IPS-15b (cell line): ENCODE results near the gene ZNF667.
A peak's percentile ranks its signal among the peaks of the same experiment; 100 is the strongest.

Experiments
- H3K27me3 ChIP-seq: one replicate; pipeline ENCODE4 v1.6.1; 2013; ENCODE audit warnings: low read length; ENCODE audit not compliant: control insufficient read depth, insufficient read depth
- H3K36me3 ChIP-seq: one replicate; pipeline ENCODE4 v1.6.1; 2013; ENCODE audit warnings: low read length; ENCODE audit not compliant: control insufficient read depth, insufficient read depth
- H3K4me1 ChIP-seq: one replicate; pipeline ENCODE4 v1.6.1; 2013; ENCODE audit warnings: mild to moderate bottlenecking, low read length; ENCODE audit not compliant: control insufficient read depth, insufficient read depth
- H3K4me3 ChIP-seq: one replicate; pipeline ENCODE4 v1.5.1; 2013; ENCODE audit warnings: low read depth, low read length
- H3K9ac ChIP-seq: one replicate; pipeline ENCODE4 v1.6.1; 2013; ENCODE audit warnings: low read depth, mild to moderate bottlenecking, low read length
- H3K9me3 ChIP-seq: one replicate; pipeline ENCODE4 v1.6.1; 2013; ENCODE audit warnings: mild to moderate bottlenecking, low read length; ENCODE audit not compliant: control insufficient read depth, insufficient read depth

Gene ZNF667

DNA sequence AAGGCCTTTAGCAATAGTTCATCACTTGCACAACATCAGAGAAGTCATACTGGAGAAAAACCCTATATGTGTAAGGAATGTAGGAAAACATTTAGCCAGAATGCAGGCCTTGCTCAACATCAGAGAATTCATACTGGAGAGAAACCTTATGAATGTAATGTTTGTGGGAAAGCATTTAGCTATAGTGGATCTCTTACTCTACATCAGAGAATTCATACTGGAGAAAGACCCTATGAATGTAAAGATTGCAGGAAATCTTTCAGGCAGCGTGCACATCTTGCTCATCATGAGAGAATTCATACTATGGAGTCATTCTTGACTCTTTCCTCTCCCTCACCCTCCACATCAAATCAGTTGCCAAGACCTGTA lies 53.2 kb downstream of the ZNF667 start:
- Histone ChIP-seq H3K9ac (no peak overlapping the region), H3K36me3 (peaks cover 3% of the 10 kb centered on the region), H3K27me3 (no peaks in the 10 kb centered on the region), H3K4me1 (no peaks in the 10 kb centered on the region), H3K9me3 (peaks cover 46% of the 10 kb centered on the region), H3K4me3 (no peak overlapping the region)

DNA sequence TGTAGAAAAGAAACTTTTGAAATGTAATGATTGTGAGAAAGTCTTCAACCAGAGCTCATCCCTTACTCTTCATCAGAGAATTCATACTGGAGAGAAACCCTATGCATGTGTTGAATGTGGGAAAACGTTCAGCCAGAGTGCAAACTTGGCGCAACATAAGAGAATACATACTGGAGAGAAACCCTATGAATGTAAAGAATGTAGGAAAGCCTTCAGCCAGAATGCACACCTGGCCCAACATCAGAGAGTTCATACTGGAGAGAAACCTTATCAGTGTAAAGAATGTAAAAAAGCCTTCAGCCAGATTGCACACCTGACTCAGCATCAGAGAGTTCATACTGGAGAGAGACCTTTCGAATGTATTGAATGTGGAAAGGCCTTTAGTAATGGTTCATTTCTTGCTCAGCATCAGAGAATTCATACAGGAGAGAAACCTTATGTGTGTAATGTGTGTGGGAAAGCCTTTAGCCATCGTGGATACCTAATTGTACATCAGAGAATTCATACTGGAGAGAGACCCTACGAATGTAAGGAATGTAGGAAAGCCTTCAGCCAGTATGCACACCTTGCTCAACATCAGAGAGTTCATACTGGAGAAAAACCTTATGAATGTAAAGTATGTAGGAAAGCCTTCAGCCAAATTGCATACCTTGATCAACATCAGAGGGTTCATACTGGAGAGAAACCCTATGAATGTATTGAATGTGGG lies 53.7 kb downstream of the ZNF667 start:
- H3K36me3 ChIP-seq = peaks cover 3% of the 10 kb centered on the region
- no peaks in the 10 kb centered on the region for H3K27me3 ChIP-seq
- H3K9me3 ChIP-seq = peaks cover 51% of the 10 kb centered on the region
- no peak overlapping the region for H3K9ac ChIP-seq
- no peak overlapping the region for H3K4me3 ChIP-seq
- no peaks in the 10 kb centered on the region for H3K4me1 ChIP-seq

DNA sequence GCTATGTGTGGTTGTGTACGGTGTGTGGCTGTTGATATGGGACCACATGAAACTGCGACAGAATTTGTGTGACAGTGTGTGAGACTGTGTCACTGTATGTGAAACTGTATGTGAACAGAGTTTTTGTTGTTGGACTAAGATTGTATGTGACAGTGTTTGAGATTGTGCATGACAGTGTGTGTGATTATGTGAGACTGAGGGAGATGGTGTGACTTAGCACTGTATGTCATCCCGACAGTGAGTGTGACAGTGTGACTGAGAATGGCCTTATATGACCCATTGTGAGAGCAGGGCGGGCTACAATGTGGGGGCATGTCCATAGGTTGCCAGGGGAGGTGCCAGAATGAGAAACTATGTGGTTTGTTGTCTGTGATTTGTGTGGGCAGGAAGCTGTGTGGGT lies 72.1 kb downstream of the ZNF667 start:
- Histone ChIP-seq H3K9ac (no peak overlapping the region), H3K4me3 (peak overlapping the region; percentile 87)

DNA sequence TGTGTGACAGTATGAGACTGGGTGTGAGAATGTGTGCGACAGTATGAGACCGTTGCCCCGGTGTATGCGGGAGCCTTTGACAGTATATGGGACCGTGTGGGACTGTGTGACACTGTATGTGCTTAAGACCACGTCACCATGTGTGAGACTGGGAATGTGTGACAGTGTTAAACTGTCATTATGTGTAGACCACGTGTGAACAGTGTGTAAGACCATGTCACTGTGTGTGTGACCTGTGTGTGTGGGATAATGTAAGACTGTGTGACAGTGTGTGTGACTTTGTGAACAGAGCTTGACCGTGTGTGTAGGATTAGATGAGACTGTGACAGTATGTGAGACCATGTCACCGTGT lies 72.5 kb downstream of the ZNF667 start:
- Histone ChIP-seq H3K4me1 (no peaks in the 10 kb centered on the region), H3K36me3 (peaks cover 2% of the 10 kb centered on the region), H3K9ac (peak overlapping the region; percentile 48), H3K9me3 (peaks cover 9% of the 10 kb centered on the region), H3K4me3 (peak overlapping the region; percentile 87), H3K27me3 (no peaks in the 10 kb centered on the region)

More for the DNA sequence above, 72.1 kb downstream of the ZNF667 start:
- peaks cover 2% of the 10 kb centered on the region for H3K36me3 ChIP-seq
- H3K27me3 ChIP-seq = no peaks in the 10 kb centered on the region
- H3K4me1 ChIP-seq = no peaks in the 10 kb centered on the region
- H3K9me3 ChIP-seq = peaks cover 9% of the 10 kb centered on the region

DNA sequence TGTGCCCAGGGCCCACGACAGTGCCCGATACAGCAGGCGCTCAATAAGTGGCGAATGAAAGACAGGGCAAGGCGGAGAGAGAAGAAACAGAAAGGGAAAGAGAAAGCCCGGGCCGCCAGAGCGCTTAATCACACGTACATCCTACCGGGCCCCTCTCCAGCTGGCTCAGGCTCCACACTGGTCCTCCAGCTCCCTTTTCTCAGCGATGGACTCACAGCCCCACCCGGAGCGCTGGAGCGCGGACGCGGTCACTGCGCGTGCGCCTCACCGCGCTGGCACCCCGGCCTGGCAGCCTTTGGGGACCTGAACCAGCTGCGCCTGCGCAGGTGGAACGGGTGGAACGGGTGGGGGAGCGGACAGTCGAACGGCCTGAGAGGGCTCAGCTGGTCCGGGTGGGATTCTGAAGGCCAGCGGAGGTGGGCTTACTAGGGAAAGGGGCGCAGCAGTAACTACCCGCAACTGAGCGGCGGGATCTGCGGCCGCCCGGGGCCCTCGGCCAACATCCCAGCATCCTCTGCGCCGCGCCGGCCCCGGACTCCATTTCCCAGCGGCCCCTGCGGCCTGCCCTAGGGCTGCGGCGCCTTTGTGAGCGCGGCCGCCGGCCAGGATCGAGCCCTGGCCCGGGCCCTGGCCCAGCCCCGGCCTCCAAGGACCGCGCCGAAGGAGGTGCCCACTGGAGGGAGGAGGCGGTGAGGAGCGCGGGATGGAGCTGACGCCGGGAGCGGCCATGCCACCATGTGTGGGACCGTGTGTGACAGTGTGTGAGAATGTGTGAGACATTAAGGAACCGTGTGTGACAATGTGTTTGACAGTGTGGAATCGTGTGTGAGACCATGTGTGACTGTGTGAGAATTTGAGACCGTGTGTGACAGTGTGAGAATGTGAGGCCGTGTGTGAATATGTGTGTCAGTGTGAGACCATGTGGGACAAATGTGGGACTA lies 73.1 kb downstream of the ZNF667 start, which contains the start of gene ZNF583:
Gene ZNF583 (plus strand): TSS at position 569 of the 941 bp plus-strand sequence. CDS start 2,783 bp downstream, outside the sequence.
- Histone ChIP-seq H3K4me1 (no peaks in the 10 kb centered on the region), H3K4me3 (peak within 1 kb of the TSS; percentile 87), H3K9ac (peak within 1 kb of the TSS; percentile 84), H3K9me3 (peaks cover 9% of the 10 kb centered on the region), H3K36me3 (peaks cover 2% of the 10 kb centered on the region), H3K27me3 (no peaks in the 10 kb centered on the region)

DNA sequence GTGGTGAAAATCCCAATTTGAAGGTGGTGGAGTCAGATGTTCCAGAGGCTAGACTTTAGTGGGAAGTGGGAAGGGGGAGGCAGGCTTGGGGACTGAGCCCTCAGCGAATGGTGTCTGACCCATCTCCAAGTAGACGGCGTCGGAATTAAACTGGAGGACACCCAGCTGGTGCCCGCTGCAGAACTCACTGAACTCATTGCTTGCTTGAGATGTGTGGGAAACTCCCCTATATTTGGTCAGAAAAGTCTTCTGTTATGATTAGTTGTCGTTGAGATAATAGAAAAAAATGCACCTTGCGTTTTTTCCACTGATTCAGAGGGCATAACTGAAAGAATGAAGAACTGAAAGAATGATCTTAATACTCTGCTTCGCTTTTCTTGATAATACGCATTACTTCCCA lies 73.9 kb downstream of the ZNF667 start:
- Histone ChIP-seq H3K9me3 (peaks cover 3% of the 10 kb centered on the region), H3K36me3 (peaks cover 8% of the 10 kb centered on the region), H3K9ac (peak overlapping the region; percentile 84), H3K4me3 (peak overlapping the region; percentile 87), H3K4me1 (no peaks in the 10 kb centered on the region), H3K27me3 (no peaks in the 10 kb centered on the region)

DNA sequence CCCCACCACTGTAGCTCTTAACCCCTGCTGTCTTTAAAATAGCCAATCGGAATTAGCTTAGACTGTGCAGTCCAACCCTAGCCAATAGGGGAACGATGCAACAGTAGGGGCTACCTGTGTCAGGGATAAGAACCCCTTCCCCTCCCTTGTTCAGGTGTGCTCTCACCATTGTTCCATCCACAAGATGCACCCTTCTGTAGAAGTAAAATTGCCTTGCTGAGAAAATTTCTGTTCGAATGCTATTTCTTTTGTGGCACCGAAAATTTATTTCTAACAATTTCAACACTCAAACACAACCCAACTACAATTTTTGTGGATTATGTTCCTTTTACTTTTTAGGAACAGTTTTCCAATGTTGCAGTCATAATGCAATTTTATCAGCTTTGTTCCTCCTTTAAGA lies 76.7 kb downstream of the ZNF667 start:
- Histone ChIP-seq H3K9me3 (peaks cover 3% of the 10 kb centered on the region), H3K9ac (no peak overlapping the region), H3K36me3 (peaks cover 12% of the 10 kb centered on the region)

DNA sequence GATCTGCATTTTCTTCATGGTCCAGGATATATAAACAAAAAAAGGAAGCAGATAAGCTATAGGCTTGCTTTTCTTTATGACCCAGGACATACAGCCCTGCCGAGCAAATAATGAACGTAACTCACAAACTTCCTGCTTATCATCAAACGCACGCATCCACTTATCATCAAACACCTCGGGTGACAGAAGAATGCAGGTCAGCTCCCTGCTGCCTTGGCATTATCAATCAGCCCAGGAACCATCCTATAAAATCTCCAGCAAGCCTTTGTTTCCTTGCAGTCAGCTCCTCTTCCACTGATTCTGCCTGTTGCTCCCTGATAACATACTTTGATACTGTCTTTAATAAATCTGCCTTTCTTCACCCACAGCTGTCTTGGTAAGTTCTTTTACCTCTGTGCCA lies 78.3 kb downstream of the ZNF667 start:
- Histone ChIP-seq H3K9me3 (peaks cover 3% of the 10 kb centered on the region), H3K4me1 (no peaks in the 10 kb centered on the region), H3K9ac (no peak overlapping the region), H3K4me3 (no peak overlapping the region), H3K27me3 (no peaks in the 10 kb centered on the region), H3K36me3 (peaks cover 10% of the 10 kb centered on the region)

More for the DNA sequence above, 76.7 kb downstream of the ZNF667 start:
- no peaks in the 10 kb centered on the region for H3K27me3 ChIP-seq
- no peak overlapping the region for H3K4me3 ChIP-seq
- H3K4me1 ChIP-seq = no peaks in the 10 kb centered on the region

DNA sequence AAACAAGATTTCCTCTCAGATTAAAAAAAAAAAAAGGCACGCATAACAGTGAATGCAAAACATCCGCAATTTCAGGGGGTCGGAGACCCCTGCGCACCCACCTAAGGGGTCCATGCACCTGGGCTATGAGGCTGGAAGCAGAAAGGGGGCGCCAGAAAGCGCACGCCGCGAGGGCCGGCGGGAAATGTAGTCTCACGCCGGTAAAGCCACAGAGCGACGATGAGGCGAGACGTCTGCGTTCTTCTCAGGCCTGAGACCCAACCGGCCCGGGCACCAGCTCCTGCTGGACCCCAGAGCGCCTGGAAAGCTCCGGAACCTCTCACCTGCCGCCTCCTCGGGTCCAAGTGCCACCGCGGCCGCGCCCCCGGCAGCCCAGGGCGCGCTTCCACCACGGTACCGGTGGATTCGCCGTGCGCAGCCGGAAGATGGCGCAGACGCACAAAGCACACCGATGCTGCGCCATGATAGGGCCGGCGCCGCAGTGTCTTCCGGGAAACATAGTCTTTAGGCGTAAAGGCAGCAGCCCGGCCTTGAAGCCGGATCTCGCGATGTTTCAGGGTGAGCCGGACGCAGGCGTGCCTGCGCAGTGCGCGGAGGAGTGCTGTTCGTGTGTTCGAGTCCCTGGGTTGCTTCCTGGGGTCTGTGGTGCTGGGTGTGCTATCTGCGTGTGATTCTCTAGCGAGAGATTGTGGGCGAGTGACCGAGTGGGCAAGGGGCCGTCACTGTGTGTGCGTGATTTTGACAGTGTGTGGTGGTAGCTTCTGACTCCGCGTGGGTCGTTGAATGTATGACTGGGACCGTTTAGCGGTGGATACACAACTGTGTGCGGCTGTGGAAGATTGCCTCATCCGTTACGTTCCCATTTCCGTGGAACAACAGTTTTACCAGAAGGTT lies 83.8 kb downstream of the ZNF667 start, which contains the start of gene ZNF582:
Gene ZNF582 (minus strand): TSS at position 416 of the 894 bp plus-strand sequence. CDS start 1,782 bp downstream, outside the sequence.
- Histone ChIP-seq H3K4me1 (no peaks in the 10 kb centered on the region), H3K4me3 (peak within 1 kb of the TSS; percentile 99), H3K9me3 (no peaks in the 10 kb centered on the region), H3K36me3 (peaks cover 5% of the 10 kb centered on the region), H3K27me3 (no peaks in the 10 kb centered on the region), H3K9ac (peak within 1 kb of the TSS; percentile 98)
